GM15510 (cell line): Measurements from ENCODE around the gene CXorf38.

ENCODE experiments used
- POLR2A ChIP-seq: IDR thresholded peaks from 3 replicates; pipeline ENCODE4 v1.6.1; 2011; ENCODE audit warnings: borderline replicate concordance; ENCODE audit not compliant: insufficient read length; ENCODE audit errors: extremely low read depth

CXorf38 gene

GRCh38 chrX:40651620-40652223, 4.4 kb upstream of the CXorf38 start:
- TF ChIP-seq POLR2A = no peak

DNA sequence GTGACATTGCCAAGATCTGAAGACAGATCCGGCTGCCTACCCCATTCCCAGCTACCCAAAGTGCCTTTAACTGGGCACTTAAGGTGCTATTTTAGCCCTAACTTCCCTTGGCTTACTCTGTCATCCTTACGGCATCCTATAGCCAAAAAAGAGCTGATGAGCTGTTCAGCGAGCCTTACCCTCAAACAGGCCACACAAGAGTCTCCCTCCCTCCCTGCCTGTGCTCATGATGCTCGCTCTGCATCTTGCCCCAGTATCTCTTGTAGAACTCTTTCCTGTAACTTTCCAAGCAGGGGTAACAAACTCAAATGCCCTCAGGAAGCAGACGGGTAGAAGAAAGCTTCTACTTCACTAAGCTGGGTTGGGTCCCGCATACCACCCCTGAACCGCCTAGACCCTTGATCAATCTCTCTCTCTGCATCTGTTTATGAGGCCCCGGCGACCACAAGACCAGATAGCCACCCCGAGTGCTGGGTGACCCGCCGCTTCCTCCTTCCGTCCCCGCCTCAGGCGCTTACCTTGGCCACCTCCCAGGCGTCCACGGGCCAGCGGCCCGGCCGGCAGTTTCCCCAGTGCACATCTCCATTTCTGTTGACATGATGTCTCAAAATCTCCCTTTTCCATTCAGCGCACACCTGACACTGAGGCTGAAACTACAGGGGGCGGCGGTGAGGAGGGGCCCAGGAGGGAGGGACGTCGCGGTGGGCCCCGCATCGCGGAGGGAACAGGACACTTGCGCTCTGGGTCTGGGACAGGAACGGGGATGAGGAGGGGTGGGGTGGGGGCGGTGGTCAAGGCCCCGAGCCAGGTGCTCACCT, 663 bp downstream of the CXorf38 start:
- no peak for TF ChIP-seq POLR2A

GRCh38 chrX:40644821-40645358, 2.5 kb downstream of the CXorf38 start:
- no peak for TF ChIP-seq POLR2A

- no peak for TF ChIP-seq POLR2A
Measured at GRCh38 chrX:40644176-40644575, 3.2 kb downstream of the CXorf38 start.

DNA sequence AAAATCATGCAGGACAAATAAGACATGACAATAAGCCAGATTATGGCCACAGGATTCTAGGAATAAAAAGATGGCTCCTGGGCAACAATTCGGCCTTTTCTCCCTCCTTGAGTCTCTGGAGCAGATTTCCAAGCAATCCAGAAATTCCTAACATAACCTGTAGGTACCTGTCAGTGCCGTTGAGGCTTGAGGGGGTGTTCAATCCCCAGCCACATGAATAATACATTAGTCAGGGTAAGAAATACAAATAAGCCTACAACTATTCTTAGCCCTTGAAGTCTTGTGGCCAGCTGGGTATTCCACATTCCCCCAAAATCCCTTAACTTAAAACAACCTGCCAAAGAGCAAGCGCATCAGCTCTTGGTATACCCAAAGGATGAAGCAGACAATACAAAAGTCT, 9.7 kb downstream of the CXorf38 start:
- TF ChIP-seq POLR2A = no peak

DNA sequence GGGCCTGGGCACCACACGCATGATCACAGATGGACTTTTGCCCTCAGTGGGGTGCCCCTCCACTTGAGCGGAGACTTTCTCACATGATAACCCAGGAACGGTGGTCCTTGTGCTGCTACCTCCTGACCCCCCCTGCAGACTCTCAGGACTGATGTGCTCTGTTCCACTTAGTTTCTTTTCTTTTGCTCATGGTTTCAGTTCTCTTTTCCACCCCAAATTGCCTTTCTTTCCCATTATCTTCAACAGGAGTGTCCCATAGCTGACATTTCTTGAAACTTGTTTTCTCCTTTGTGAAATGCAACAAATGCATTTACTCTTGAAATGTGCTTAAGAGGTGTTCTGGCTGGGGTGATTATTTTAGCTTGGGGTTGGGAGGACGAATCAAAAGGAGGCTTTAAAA, 15.2 kb downstream of the CXorf38 start:
- no peak for TF ChIP-seq POLR2A

DNA sequence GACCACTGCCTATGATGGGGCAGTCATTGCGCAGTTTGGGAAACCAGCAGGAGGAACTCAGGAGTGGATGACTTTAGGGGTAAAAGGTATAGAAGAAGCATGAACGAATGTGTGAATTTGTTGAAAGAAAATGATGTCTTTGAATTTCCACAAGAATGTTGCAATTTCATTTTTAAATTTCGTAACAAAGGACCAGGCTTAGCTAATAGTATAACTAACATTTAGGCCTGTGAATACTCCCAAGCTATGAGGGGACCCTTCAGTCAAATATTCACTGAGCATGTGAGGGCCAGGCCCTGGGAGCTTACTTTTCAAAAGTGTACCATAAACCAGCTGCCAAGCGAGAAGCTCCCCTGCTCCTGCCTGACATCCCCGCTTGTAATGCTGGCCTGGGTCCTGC, 18.9 kb downstream of the CXorf38 start:
- no peak for TF ChIP-seq POLR2A

DNA sequence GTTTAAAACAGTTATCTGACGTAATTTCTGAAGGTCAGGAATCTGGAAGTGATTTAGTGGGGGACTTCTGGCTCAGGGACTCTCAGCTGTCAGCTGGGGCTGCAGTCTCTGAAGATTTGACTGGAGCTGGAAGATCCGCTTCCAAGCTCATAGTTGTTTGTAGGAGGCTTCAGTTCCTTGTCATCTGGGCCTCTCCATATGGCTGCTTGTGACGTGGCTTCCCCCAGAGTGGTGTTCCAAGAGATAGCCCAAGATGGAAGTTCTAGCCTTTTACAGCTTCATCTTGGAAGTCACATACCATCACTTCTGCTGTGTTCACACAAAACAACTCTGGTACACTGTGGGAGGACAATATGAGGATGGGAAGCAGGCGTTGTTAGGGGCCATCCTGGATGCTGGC, 22.1 kb downstream of the CXorf38 start:
- TF ChIP-seq POLR2A = no peak

DNA sequence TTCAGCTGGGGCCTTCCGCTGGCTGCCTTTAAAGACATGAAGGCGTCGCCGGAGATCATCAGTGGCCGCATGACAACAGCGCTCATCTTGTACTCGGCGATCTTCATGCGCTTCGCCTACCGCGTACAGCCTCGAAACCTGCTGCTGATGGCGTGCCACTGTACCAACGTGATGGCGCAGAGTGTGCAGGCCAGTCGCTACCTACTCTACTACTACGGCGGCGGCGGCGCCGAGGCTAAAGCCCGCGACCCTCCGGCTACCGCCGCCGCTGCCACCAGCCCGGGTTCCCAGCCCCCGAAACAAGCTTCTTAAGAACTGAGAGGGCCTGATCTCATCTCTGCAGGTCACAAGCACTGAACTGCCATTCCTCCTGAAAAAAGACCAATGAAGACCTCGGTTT, 23.7 kb downstream of the CXorf38 start:
- no peak for TF ChIP-seq POLR2A

DNA sequence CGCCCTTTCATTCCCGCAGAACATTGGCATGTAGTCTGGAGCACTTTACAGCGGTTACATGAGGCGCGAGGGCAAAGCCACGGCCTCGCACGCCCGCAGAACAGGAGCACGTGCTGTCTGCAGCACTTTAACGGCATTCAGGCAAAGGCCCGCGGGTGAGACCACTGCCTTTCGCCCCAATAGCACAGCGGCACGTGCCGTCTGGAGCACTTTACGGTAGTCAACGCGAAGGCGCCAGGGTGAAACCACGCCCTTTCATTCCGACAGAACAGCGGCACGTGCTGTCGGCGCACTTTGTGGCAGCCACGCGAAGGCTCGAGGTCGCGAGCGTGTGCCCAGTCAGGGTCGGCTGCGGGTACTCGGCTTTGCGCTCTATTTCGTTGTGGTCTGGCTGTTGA, 24.2 kb downstream of the CXorf38 start, which contains the start of gene MPC1L:
Gene MPC1L, plus strand, starts transcription at position 290 of the 398 bp plus-strand sequence. CDS start 138 bp downstream, outside the sequence.
- no peak for TF ChIP-seq POLR2A

GRCh38 chrX:40622479-40623138, 24.8 kb downstream of the CXorf38 start:
- no peak for TF ChIP-seq POLR2A

DNA sequence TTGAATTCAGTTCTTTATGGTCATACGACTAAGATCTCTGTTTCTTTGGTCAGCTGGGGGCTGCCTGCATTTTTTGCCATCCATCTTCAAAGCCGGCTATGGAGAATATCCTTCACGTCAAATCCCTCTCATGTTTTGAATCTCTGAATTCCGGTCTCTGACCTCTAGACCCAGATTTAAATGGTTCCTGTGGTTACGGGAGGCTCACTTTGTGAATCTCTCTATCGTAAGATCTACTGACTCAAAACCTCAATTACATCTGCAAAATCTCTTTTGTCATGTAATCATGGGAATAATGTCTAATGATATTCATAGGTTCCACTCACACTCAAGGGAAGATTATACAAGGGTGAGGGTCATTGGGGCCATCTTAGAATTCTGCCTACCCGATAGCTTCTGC, 29.8 kb downstream of the CXorf38 start:
- no peak for TF ChIP-seq POLR2A

DNA sequence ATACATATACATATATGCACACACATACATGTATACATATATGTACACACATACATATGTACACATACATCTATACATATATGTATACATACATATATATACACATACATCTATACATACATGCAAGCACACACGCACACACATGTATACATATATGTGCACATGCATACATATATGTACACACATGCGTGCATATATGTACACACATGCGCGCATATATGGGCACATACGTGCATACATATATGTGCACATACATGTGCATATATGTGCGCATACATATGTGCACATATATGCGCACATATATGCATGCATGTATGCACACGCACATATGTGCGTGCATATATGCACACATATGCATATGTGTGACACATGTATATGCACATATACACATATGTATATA, 31.4 kb downstream of the CXorf38 start:
- no peak for TF ChIP-seq POLR2A

- no peak for TF ChIP-seq POLR2A
Measured at GRCh38 chrX:40612511-40612910, 34.9 kb downstream of the CXorf38 start.

DNA sequence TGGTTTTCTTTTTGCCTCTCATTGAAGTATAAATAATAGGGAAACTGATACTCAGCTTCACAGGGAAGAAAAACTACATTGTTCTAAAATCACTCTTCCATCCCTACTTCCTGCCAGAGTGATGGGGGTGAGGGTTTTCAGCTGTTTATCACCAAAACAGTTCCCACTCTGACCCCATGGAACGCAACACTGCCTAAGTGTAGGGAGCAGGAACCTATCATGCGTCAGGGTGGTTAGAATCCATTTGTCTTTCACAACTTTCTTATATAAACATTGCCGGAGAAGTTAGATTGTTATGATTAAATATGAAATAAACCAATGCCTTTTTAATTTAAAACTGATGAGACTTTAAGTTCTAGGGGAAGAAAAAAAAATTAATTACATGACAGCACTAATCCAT, 40.0 kb downstream of the CXorf38 start:
- TF ChIP-seq POLR2A = no peak
